Jurkat, Clone E6-1 (cell line): ENCODE measurements around the gene SLC22A12.

Source experiments
- DNase-seq: peaks from one replicate; pipeline ENCODE4 v3.0.0-alpha.2; 2011; ENCODE audit warnings: low read depth, low spot score
- H3K4me3 ChIP-seq: 2 replicates; pipeline ENCODE4 v1.5.1; 2011; ENCODE audit warnings: mild to moderate bottlenecking, low read length, control low read depth, moderate library complexity

The SLC22A12 gene

DNA sequence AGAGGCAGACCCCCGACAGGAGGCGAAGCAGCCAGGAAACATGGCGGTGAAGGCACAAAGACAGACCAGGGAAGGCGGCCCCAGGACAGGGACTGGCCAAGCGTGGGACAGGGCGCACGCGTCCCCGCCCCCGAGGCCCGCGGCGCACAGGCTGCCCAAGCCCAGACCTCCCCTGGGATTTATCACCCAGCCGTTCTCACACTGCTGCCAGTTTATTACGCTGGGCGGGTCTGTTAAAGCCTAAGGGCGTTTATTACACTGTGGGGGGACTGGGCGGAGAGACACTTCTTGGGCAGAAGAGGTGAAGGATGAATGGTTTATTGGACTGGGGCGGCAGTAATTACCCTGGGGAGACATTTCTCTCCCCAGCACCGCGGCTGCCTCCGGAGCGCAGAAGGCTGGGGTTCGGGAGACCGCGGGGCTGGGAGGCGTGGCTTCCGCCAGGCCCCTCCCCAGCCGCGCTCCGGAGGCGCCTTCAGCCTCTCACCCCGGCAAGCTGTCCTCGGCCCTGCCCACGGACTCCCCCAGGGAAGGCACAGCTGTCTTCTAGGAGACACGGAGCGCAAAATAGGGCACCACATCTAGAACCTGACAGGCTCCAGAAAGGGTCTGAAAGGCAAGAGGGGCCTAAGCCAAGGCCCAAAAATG lies 47.1 kb downstream of the SLC22A12 start:
- no peak overlapping the region for H3K4me3 ChIP-seq
- no peak for DNase-seq

DNA sequence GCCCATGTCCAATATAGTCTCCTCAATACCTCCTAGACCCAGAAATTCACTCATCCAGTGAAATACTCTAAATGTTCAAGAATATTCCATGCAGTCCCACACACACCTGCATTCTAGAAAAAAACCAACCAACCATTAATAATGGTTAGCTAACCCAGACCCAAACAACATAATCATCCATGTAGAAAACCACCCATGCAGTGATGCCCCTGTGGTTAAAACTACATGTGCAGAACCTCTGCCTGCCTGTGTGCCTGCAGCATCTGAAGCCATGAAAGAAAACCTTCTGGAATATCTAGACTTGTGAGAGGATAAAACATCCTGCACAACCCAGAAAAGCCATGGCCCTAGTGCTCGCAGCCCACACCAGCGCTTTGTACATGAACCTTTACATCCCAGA lies 47.8 kb downstream of the SLC22A12 start:
- no peak overlapping the region for H3K4me3 ChIP-seq

DNA sequence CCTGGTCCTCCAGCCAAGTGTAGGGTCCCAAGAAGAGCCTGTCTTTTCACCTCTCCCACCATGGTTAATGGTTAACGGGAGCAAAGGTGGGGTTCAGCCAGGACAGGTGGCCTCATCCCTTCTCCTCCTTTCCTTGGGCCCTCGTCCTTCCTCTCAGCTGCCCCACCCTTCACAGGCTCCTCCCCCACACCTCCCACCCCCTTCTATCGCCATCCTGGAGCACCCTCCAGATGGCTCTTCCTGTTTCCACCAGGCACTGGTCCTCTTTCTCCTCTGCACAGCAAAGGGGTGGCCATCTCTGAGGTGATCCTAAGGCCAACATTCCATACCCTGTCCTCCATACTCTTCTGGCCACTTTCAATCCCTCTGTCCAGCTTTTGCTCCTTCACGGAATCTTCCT lies 48.9 kb downstream of the SLC22A12 start:
- no peak overlapping the region for H3K4me3 ChIP-seq
- DNase-seq, result no peak

More for the DNA sequence above, 47.8 kb downstream of the SLC22A12 start:
- no peak for DNase-seq

DNA sequence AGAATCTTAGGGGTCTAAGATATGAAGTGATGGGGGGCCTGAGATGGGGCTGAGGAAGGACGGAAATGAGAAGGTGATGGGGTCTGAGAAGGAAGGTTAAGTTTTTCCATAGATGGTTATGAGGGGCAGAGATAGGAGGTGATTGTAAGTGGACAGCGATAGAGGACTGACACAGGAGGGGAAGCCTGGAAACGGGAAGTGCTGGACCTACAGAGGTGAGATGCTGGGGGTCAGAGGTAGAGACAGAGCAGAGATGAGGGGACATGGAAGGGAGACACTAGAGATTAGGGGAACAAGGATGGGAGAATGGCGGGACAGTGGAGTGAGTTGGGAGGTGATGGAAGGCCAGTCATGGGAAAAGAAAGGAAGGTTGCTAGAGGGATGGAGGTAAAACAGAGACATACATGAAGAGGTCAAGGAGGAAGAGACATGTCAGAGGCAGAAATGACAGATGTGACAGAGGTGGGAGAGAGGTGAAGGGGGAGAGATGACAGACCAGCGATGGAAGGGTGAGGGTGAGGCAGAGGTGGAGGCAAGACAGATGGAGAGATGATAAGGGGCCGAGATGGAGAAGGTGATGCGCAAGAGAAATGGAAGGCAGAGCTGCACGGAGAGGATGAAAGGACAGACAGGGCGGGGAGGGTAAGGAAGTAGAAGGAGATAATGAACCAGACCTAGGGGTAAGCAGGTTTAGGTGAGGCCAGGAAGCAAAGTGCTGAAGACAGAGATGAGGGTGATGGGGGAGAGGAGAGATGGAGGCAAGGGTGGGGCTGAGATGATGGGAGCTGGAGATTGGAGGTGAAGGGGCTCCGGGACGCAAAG lies 50.8 kb downstream of the SLC22A12 start:
- no peak overlapping the region for H3K4me3 ChIP-seq
- DNase-seq, result no peak

DNA sequence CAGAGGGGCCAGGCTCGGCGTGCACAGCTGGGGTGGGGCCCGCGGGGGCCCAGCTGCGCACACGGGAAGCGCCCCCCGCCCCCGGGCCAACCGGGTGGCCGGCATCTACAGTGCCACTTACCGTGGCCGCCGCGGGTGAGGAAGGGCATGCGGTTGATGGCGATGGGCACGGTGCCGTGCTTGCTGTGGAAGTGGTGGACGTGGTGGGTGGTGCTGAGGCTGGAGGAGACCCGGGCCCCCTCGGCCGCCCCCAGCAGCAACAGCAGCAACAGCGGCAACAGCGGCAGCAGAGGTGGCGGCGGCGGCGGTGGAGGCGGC lies 51.4 kb downstream of the SLC22A12 start:
- no peak overlapping the region for H3K4me3 ChIP-seq
- no peak for DNase-seq

DNA sequence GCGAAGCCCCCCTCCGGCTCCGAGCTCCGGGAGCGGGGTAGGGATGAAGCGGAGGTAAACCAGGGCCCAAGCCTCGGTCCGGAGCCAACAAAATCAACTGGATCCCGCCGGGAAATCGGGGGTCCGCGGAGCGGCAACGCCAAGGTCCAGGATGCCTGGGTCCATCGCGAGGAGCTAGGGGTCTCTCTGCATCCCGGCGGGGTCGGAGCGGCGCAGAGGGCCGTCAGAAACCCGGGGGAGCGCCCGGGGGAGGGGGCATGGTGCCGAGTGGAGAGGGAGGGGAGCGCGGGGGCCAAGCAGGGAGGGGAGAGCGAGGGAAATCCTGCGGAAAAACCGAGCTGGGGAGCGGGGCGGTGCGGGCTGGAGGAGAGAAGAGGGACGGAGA lies 51.8 kb downstream of the SLC22A12 start:
- no peak for DNase-seq
- no peak overlapping the region for H3K4me3 ChIP-seq

DNA sequence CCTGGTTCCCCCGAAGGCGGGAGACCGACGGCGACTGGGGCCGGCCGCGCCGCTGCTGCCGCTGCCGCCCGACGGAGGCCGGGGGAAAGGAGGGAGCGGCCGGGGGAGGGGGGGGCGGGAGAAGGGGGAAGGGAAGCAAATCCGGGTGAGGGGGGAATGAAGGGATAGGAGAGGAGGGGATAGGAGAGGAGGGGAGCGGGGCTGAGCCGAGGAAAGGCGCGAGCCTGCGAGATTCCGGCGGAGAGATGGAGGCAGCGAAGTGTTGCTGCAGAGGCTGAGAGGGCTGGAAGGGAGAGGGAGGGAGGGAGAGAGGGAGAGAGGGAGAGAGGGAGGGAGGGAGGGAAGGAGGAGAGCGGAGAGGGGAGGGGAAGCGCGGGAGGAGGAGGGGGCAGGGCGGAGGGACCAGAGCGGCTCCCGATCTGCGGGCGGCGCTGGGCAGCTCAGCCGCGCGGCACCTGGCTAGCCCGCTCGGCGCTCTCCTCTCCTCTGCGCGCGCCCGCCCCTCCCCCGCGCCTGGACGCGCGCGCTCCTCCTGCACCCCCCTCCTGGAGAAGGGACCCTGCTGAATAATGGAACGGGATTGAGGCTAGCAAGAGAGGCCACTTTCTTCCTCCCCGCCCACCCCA lies 52.3 kb downstream of the SLC22A12 start:
- no peak overlapping the region for H3K4me3 ChIP-seq
- DNase-seq, result no peak

DNA sequence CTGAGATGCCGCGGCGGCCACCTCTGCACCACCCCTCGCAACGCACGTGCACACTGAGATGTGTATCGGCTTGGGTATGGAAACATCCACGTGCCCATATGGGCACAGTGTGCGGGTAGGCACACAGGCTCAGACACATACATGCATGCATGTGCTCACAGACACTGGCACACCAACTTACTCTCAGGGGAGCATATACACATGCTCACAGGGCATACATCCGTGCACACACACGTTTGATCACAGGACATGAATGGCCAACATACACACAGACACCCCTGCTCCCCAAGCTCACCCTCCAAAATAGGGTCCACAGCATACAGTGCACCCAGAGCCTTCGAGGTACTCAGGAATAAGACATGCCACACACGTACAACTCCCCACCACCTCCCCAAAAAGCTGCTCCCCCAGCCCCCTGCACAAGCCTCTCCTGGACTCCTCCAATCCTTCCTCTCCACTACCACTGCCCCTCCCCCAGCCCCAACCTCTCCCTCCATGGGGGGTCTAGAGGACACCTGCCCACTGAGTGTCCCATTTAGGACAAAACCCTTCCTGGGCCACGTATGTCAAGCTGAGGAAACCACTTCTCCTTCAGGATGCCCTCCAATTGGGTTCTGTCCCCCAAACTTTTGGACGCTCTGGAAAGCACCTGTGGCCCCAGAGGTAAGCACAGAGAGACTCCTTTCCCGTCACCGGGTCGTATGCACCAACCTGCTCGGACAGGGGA lies 53.1 kb downstream of the SLC22A12 start:
- no peak overlapping the region for H3K4me3 ChIP-seq
- no peak for DNase-seq

DNA sequence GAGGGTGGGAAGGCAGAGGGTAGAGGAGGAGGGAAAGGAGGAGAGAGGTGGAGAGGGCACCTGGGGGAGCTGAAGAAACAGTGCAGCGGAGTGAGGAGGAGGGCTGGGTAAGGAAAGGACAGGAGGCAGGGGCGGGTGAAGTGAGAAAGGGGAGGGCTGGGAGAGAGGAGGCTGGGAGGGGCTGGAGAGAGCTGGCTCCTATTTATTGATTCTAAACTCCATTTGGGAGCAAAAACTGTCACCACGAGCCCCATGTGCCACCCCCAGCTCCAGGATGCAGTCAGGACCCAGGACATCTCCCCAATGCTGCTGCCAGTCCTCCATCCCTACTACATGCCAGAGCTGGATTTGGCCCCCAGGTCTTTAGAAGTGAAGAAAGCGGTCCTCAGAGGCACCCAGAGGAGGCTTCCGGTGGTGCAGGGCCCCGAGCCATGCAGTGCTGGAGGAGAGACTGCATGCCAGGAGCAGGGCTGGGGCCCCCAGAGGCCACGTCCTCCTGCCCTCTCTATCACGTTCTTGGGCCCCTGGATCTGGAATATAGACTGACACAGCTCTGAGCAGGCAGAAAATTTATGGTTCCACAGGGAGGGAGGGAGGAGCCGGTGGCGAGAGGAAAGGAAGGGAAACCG lies 53.7 kb downstream of the SLC22A12 start:
- no peak for DNase-seq

DNA sequence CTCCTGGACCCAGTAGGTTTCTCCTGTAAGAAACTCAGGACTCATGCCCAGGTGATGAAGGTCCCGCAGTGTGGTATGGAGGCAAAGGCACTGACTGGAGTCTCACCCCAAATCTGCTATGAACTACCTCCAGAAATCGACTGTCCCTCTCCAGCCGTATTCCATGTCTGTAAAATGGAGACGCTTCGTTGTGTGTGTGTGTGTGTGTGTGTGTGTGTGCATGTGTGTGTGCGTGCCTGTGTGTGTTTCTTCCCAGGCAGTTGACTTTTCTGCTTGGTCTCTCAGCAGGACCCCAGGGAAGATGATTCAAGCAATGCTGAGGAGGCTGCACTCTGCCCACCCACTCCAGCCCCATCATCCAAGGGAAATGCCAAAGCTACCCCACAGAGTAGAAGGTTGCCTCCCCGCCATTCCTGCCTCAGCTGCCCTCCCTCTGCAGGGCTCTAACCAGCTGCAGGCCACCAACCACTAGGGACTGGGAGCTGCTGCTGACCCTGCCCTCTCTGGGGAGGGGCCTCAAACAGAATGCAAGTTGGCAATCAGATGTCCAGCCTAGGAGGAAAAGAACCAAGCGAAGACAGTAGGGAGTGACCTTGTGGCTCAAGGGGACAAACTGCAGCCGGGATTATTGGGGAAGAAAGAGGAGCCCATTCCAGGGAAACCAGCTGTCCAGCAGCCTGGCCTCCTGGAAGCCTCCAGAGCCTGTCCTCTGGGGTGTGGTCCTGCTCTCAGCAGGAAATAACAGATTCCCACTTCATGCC lies 56.2 kb downstream of the SLC22A12 start:
- H3K4me3 ChIP-seq, result no peak overlapping the region
- no peak for DNase-seq

More for the DNA sequence above, 53.7 kb downstream of the SLC22A12 start:
- H3K4me3 ChIP-seq, result no peak overlapping the region

DNA sequence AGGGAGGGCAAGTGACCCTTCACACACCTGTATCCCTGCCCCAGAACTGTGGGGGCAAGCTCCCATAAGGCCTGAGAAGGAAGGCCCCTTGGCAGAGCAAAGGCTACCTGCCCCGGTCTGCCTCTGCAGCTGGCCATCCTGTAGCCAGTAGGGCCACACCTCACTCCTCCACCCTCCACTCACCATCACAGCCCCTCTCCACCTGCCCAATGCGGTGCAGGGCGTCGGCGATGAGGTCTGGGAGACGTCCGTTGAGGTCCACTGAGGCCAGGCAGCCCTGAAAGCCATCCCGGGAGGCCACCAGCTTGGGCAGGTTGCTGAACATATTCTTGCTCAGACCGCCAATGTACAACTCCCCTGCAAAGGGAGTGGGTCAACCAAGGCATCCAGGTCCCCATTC lies 57.5 kb downstream of the SLC22A12 start:
- no peak overlapping the region for H3K4me3 ChIP-seq
- no peak for DNase-seq

DNA sequence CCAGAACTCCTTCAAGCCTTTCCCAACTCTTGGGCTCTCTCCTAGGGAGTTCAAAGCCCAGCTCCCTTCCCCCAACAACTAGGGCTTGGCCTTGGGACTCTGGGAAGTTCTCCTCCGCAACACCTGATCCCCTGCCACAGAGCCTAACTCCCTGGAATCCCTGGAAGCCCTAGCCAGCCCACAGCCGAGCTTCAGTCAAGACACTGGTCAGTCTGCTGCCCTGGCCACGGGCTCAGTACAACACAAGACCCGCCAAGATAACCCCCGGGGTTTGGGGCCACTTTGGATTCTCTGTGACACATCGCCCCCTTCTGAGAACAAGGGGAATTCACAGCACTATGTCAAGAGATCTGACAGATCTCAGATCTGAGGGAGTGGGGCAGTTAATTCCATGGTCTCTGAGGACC lies 58.3 kb downstream of the SLC22A12 start:
- H3K4me3 ChIP-seq, result no peak overlapping the region
- no peak for DNase-seq

DNA sequence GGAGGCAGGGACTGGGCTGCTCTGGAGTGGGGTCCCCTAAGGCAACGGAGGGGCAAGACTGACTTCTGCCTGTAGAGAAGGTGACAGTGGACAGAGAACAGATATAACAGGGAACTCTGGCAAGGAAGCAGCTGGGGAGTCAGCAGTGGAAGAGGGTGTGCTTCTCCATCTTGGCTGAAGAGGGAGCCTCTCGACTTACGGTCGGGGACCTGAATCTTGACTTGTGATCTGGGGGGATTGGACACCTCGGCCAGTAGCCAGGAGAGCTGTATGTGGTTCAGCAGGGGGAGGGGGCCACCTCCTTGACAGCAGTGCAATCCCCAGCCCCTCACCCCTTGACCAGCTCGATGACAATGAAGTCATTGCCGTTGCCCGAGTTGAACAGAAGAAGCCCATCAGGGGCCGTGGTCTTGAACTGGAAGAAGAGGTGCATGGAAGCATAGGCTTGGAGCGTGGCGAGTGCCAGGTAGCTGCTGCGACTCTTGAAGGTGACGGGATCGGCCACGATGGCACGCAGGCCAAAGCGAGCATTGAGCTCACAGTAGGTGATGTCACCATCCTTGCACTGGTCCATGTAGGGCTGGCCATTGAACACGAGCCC lies 60.0 kb downstream of the SLC22A12 start:
- DNase-seq, result no peak
- H3K4me3 ChIP-seq, result no peak overlapping the region
